AG09309 (cell line): ENCODE data around the gene CD164L2.
"Not testable (repeated sequence)": the region's sequence is repeated elsewhere in the genome, so short reads cannot be mapped to it uniquely, and the experiment has no call there.

Source experiments
- DNase-seq: peaks from one replicate; pipeline ENCODE4 v3.0.0-alpha.2; 2010; ENCODE audit warnings: low read depth
- H3K4me3 ChIP-seq: 2 replicates; pipeline ENCODE4 v1.5.1; 2011; ENCODE audit warnings: mild to moderate bottlenecking, low read depth, low read length, moderate library complexity; ENCODE audit not compliant: control insufficient read depth
- CTCF ChIP-seq: IDR thresholded peaks from 2 replicates; pipeline ENCODE4 v1.5.1; 2011; ENCODE audit warnings: mild to moderate bottlenecking, low read depth, low read length, inconsistent platforms; ENCODE audit not compliant: insufficient read depth, control insufficient read depth; ENCODE audit errors: missing control alignments

CD164L2 gene

GRCh38 chr1:27388337-27389005, 5.3 kb upstream of the CD164L2 start:
- TF ChIP-seq CTCF, result peak; percentile 84
- no peak for DNase-seq
- no peak overlapping the region for H3K4me3 ChIP-seq

GRCh38 chr1:27384797-27385196, 1.7 kb upstream of the CD164L2 start:
- not testable (repeated sequence) for DNase-seq, H3K4me3 ChIP-seq

DNA sequence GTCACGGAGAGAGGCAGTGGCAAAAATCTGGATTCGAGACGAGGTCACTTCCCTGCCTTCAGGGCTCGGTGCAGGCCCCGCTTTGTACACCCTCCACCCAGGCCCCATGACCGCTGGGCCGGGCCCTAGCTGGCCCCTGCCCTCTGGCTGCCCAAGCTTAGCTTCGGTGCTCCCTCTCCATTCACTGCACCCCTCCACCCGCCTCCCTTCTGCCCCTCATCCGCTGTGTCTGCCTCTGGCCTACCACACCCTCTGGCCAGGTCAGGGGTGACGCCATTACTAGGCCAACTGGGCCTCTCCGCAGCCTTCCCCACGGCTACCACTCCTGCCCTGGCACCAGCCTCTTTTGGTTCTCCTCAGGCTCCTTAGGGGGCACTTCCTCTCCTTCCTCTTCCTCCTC, 528 bp upstream of the CD164L2 start:
- no peak overlapping the region for H3K4me3 ChIP-seq
- no peak for TF ChIP-seq CTCF
- no peak for DNase-seq

- no peak overlapping the region for H3K4me3 ChIP-seq
- TF ChIP-seq CTCF, result no peak
- no peak for DNase-seq
Measured at GRCh38 chr1:27381969-27382762, 967 bp downstream of the CD164L2 start.

- no peak overlapping the region for H3K4me3 ChIP-seq
- no peak for DNase-seq
- TF ChIP-seq CTCF, result no peak
Measured at GRCh38 chr1:27380766-27381733, 2.1 kb downstream of the CD164L2 start.

DNA sequence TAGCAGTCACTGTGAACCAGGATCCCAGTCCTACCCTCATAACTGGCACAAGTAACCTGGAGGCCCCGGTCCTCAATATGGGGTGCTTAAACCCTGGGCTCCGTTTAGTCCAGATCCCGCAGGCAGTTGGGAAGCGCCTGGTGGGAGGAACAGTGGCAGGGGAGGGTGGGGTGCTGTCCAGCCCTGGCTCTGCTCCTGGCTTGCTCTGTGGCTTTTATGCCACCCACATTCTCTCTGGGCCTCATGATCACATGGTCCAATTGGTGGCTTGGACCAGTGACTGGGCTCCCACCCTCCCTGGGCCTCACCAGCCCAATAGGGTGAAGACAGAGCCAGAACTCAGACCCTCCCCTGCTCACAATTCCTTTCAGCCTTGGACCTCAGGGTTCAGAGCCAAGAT, 2.9 kb downstream of the CD164L2 start:
- no peak overlapping the region for H3K4me3 ChIP-seq
- DNase-seq, result no peak
- no peak for TF ChIP-seq CTCF
